ENCODE results near the gene GNAS. TPM values are rescaled to one million over a fixed set of nuclear protein-coding genes. Genes with fewer than 3 reads are reported as not detected.
"Not testable (repeated sequence)": the region's sequence is repeated elsewhere in the genome, so short reads cannot be mapped to it uniquely, and the experiment has no call there.

Gene GNAS
- total RNA-seq, 1 donor from 2014 or later = 1,218 TPM

GRCh38 chr20:58938541-58938940 is 86.0 kb downstream of the GNAS start:
- Mint-ChIP-seq H3K4me3 (no peak overlapping the region), H3K9me3 (peaks cover 5% of the 10 kb centered on the region), H3K27ac (no peak overlapping the region), H3K4me1 (no peaks in the 10 kb centered on the region), H3K36me3 (no peaks in the 10 kb centered on the region), H3K27me3 (ENCODE audit: low read depth) (peaks cover 17% of the 10 kb centered on the region)
- no peak for TF ChIP-seq CTCF (IDR thresholded peaks at IDR 0.05; ENCODE audit: unreplicated experiment)
- DNase-seq (ENCODE audit: low spot score in 2 of 2, unreplicated experiment in 2 of 2) = no peak

GRCh38 chr20:58941471-58941870 is 89.0 kb downstream of the GNAS start:
- TF ChIP-seq CTCF (IDR thresholded peaks at IDR 0.05; ENCODE audit: unreplicated experiment) = no peak
- Mint-ChIP-seq H3K27me3 (ENCODE audit: low read depth) (peaks cover 9% of the 10 kb centered on the region), H3K4me1 (peaks cover 8% of the 10 kb centered on the region), H3K27ac (no peak overlapping the region), H3K9me3 (no peaks in the 10 kb centered on the region), H3K36me3 (no peaks in the 10 kb centered on the region), H3K4me3 (no peak overlapping the region)
- no peak for DNase-seq (ENCODE audit: low spot score in 2 of 2, unreplicated experiment in 2 of 2)

GRCh38 chr20:58942549-58942948 is 90.0 kb downstream of the GNAS start:
- DNase-seq (ENCODE audit: low spot score in 2 of 2, unreplicated experiment in 2 of 2) = no peak
- peaks cover 8% of the 10 kb centered on the region for H3K4me1 Mint-ChIP-seq
- H3K27ac Mint-ChIP-seq = no peak overlapping the region
- H3K36me3 Mint-ChIP-seq = no peaks in the 10 kb centered on the region
- peaks cover 7% of the 10 kb centered on the region for H3K27me3 Mint-ChIP-seq (ENCODE audit: low read depth)
- H3K4me3 Mint-ChIP-seq = no peak overlapping the region
- no peaks in the 10 kb centered on the region for H3K9me3 Mint-ChIP-seq
- TF ChIP-seq CTCF (IDR thresholded peaks at IDR 0.05; ENCODE audit: unreplicated experiment) = no peak

GRCh38 chr20:58944610-58945009 is 92.1 kb downstream of the GNAS start:
- no peak overlapping the region for H3K4me3 Mint-ChIP-seq

GRCh38 chr20:58945965-58946631 is 93.6 kb downstream of the GNAS start:
- DNase-seq (ENCODE audit: low spot score in 2 of 2, unreplicated experiment in 2 of 2) = no peak
- Mint-ChIP-seq H3K4me1 (peaks cover 8% of the 10 kb centered on the region), H3K27me3 (ENCODE audit: low read depth) (peaks cover 3% of the 10 kb centered on the region), H3K4me3 (no peak overlapping the region), H3K9me3 (no peaks in the 10 kb centered on the region), H3K36me3 (no peaks in the 10 kb centered on the region), H3K27ac (no peak overlapping the region)
- TF ChIP-seq CTCF (IDR thresholded peaks at IDR 0.05; ENCODE audit: unreplicated experiment) = no peak

More at GRCh38 chr20:58944610-58945009, 92.1 kb downstream of the GNAS start:
- Mint-ChIP-seq H3K9me3 (no peaks in the 10 kb centered on the region), H3K36me3 (no peaks in the 10 kb centered on the region), H3K27ac (peak overlapping the region; percentile 77), H3K4me1 (peaks cover 8% of the 10 kb centered on the region), H3K27me3 (ENCODE audit: low read depth) (peaks cover 5% of the 10 kb centered on the region)
- no peak for TF ChIP-seq CTCF (IDR thresholded peaks at IDR 0.05; ENCODE audit: unreplicated experiment)
- DNase-seq (ENCODE audit: low spot score in 2 of 2, unreplicated experiment in 2 of 2) = no peak

GRCh38 chr20:58947797-58948388 is 95.4 kb downstream of the GNAS start:
- H3K9me3 Mint-ChIP-seq; H3K4me3 Mint-ChIP-seq; H3K36me3 Mint-ChIP-seq; H3K27me3 Mint-ChIP-seq (ENCODE audit: low read depth); DNase-seq (ENCODE audit: low spot score in 2 of 2, unreplicated experiment in 2 of 2); H3K4me1 Mint-ChIP-seq; H3K27ac Mint-ChIP-seq: not testable (repeated sequence)
